Measurements from ENCODE around the gene PTGFR.

DNA sequence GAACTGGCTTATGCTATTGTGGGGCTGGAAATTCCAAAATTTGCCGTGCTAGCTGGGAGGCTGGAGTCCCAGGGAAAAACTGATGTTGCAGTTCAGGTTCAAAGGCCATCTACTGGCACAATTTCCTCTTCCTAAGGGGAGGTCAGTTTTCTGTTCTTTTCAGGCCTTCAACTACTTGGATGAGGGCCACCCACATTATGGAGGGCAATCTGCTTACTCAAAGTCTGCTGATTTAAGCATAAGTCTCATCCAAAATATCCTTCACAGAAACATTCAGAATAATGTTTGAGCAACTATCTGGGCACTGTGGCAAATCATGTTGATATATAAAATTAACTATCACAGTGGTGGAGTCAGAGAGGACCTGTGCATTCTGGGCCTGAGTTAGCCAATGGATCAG, 21.2 kb upstream of the PTGFR start:
- TF ChIP-seq, protein P1, sequence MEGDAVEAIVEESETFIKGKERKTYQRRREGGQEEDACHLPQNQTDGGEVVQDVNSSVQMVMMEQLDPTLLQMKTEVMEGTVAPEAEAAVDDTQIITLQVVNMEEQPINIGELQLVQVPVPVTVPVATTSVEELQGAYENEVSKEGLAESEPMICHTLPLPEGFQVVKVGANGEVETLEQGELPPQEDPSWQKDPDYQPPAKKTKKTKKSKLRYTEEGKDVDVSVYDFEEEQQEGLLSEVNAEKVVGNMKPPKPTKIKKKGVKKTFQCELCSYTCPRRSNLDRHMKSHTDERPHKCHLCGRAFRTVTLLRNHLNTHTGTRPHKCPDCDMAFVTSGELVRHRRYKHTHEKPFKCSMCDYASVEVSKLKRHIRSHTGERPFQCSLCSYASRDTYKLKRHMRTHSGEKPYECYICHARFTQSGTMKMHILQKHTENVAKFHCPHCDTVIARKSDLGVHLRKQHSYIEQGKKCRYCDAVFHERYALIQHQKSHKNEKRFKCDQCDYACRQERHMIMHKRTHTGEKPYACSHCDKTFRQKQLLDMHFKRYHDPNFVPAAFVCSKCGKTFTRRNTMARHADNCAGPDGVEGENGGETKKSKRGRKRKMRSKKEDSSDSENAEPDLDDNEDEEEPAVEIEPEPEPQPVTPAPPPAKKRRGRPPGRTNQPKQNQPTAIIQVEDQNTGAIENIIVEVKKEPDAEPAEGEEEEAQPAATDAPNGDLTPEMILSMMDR (IDR thresholded peaks at IDR 0.05), result no peak
- TF ChIP-seq POLR2A (IDR thresholded peaks at IDR 0.05), result no peak

Measured in lower leg skin (tissue), 3 donors.